Stomach (tissue), 9 donors: ENCODE results near the gene KBTBD4. TPM values are rescaled to one million over a fixed set of nuclear protein-coding genes. Genes with fewer than 3 reads are reported as not detected.
A peak's percentile ranks its signal among the peaks of the same experiment; 100 is the strongest.

Source experiments
- DNase-seq, 2 donors: peaks; one replicate each; pipeline versions ENCODE4 v3.0.0 to v3.0.0-alpha.2; 2013 to 2019
- H3K27ac ChIP-seq, 5 donors: fragments of 200-600 bp in 4 of 5; sonication (generic) in 4 of 5; one replicate each; pipeline ENCODE4 v1.5.1; 2013 to 2019; ENCODE audit warnings: mild to moderate bottlenecking in 1 of 5, moderate library complexity in 1 of 5
- H3K27me3 ChIP-seq, 3 donors: fragments of 200-600 bp; sonication (generic); one replicate each; pipeline ENCODE4 v1.5.1; 2017 to 2019; ENCODE audit warnings: mixed run types in 1 of 3
- H3K36me3 ChIP-seq, 4 donors: fragments of 200-600 bp; sonication (generic); 1 replicate in 3 of 4; 2 replicates in 1 of 4; pipeline ENCODE4 v1.5.1; 2016 to 2019
- H3K4me1 ChIP-seq, 4 donors: fragments of 200-600 bp; sonication (generic); one replicate each; pipeline ENCODE4 v1.5.1; 2016 to 2019
- H3K4me3 ChIP-seq, 4 donors: fragments of 200-600 bp; sonication (generic) in 3 of 4; one replicate each; pipeline ENCODE4 v1.5.1; 2016 to 2019; ENCODE audit warnings: mild to moderate bottlenecking in 1 of 4
- H3K9me3 ChIP-seq, 4 donors: fragments of 200-600 bp; sonication (generic); one replicate each; pipeline ENCODE4 v1.5.1; 2016 to 2019
- EP300 ChIP-seq: sonication (generic); formaldehyde crosslinking; IDR thresholded peaks from one replicate; pipeline ENCODE4 v1.6.1; 2017; ENCODE audit warnings: antibody characterized with exemption
- POLR2A ChIP-seq, 4 donors: fragments of 450-650 bp; IDR thresholded peaks; one replicate each; pipeline ENCODE4 v1.6.1; 2016; ENCODE audit warnings: antibody characterized with exemption in 4 of 4, control low read depth in 2 of 4, mild to moderate bottlenecking in 1 of 4, moderate library complexity in 1 of 4
- POLR2AphosphoS5 ChIP-seq, 3 donors: sonication (generic); formaldehyde crosslinking; IDR thresholded peaks; one replicate each; pipeline ENCODE4 v1.6.1; 2016; ENCODE audit warnings: antibody characterized with exemption in 3 of 3
- WGBS, 5 donors: extraction: QIAGEN DNeasy Blood & Tissue Kit in 3 of 5; methylation state at CpG; one replicate each; pipeline versions ENCODE4 v1.1.5 to v1.1.7; 2013 to 2018; 5-methylcytosine and 5-hydroxymethylcytosine counted together
- intact Hi-C: fragments of 100-400 bp; cut with DNase I; formaldehyde crosslinking; loops from one replicate; pipeline ENCODE4 v1.15.1; 2023; ENCODE audit warnings: low total_unique reads
- polyA plus RNA-seq, 3 donors: library from polyadenylated mRNA; stranded (reverse); fragments of 200-250 nt; gene quantifications; one replicate each; pipeline ENCODE4 v1.2.3, GENCODE V29; 2013
- total RNA-seq, 5 donors: library from RNA; depleted of rRNA; stranded (reverse); fragments of >200 nt; gene quantifications; one replicate each; pipeline versions ENCODE4 v1.1.0 to v1.2.3, GENCODE V29; 2014 to 2016
- TF ChIP-seq, protein P1 (sequence below), 7 experiments: fragments of 450-650 bp in 4 of 7; fragments of 200-600 bp in 3 of 7; sonication (generic) in 3 of 7; IDR thresholded peaks; one replicate each; pipeline ENCODE4 v1.5.1; 2016 to 2019; ENCODE audit warnings: antibody characterized with exemption in 7 of 7, control low read depth in 2 of 7, mild to moderate bottlenecking in 1 of 7
- donor health status: healthy with polysubstance abuse.
- donor health status: Bipolar disorder and iron deficiency.
- donor health status: healthy.

KBTBD4 gene
- total and polyA plus RNA-seq, 8 donors = 2.7 to 19.8 (median 11.5) TPM

GRCh38 chr11:47541070-47541469 lies 37.7 kb downstream of the KBTBD4 start:
- intact Hi-C loops = no loop called here
- peaks cover 0 to 4% (median 3%) of the 10 kb centered on the region in 4 donors for H3K36me3 ChIP-seq
- H3K27ac ChIP-seq = peak overlapping the region in 2 of 5 donors; percentile 31 to 63
- no peaks in the 10 kb centered on the region for H3K9me3 ChIP-seq
- TF ChIP-seq POLR2A (IDR thresholded peaks at IDR 0.05) = no peak
- no peak for TF ChIP-seq POLR2AphosphoS5 (IDR thresholded peaks at IDR 0.05)
- TF ChIP-seq EP300 = no peak
- TF ChIP-seq, protein P1, sequence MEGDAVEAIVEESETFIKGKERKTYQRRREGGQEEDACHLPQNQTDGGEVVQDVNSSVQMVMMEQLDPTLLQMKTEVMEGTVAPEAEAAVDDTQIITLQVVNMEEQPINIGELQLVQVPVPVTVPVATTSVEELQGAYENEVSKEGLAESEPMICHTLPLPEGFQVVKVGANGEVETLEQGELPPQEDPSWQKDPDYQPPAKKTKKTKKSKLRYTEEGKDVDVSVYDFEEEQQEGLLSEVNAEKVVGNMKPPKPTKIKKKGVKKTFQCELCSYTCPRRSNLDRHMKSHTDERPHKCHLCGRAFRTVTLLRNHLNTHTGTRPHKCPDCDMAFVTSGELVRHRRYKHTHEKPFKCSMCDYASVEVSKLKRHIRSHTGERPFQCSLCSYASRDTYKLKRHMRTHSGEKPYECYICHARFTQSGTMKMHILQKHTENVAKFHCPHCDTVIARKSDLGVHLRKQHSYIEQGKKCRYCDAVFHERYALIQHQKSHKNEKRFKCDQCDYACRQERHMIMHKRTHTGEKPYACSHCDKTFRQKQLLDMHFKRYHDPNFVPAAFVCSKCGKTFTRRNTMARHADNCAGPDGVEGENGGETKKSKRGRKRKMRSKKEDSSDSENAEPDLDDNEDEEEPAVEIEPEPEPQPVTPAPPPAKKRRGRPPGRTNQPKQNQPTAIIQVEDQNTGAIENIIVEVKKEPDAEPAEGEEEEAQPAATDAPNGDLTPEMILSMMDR (IDR thresholded peaks at IDR 0.05) = no peak
- no peaks in the 10 kb centered on the region for H3K27me3 ChIP-seq
- peaks cover 33 to 94% (median 67%) of the 10 kb centered on the region in 4 donors for H3K4me1 ChIP-seq
- DNase-seq = no peak
- no peak overlapping the region for H3K4me3 ChIP-seq
- 92 to 98% (median 93%) methylated on average over 2 of the region's 2 CpGs for WGBS, 5 donors

GRCh38 chr11:47539681-47540039 lies 39.1 kb downstream of the KBTBD4 start:
- Histone ChIP-seq H3K27ac (peak overlapping the region in 2 of 5 donors; percentile 55 to 63), H3K4me1 (peaks cover 33 to 96% (median 69%) of the 10 kb centered on the region in 4 donors)
- intact Hi-C loops = no loop called here

DNA sequence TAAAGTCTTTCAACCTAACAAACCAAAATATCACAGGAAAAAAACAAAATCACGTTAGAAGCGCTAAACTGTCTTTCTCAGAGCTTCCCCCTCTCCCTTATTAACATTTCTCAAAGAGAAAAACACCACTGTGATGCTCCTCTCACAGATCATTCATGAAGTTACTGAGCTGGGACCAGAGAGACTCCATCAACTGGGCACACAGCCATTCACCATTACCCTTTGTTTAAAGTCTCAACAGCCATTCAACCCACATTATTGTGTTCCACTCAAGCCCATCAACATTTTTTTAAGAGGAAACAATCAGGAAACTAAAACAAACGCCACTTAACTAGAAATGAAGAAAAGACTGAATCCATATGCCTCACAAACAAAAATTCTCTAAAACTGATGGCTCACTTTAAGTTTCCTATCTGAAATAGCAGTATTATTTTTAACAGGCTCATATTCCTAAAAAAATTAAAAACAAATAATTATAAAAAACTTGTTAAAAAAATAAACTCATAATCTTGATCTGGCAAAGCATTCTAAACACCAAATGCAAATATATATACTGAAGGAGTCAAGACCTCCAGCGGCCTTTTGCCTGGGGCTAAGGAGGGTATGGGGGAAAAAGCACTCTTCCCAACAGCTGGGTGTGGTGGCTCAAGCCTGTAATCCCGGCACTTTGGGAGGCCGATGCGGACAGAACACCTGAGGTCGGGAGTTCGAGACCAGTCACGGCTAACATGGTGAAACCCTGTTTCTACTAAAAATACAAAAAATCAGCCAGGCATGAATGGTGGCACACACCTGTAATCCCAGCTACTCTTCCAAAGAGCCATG lies 39.8 kb downstream of the KBTBD4 start:
- intact Hi-C loops = no loop called here
- peak overlapping the region in 2 of 5 donors; percentile 55 to 63 for H3K27ac ChIP-seq
- TF ChIP-seq POLR2AphosphoS5 (IDR thresholded peaks at IDR 0.05) = no peak
- TF ChIP-seq EP300 = no peak
- TF ChIP-seq, protein P1 (IDR thresholded peaks at IDR 0.05) = no peak
- TF ChIP-seq POLR2A (IDR thresholded peaks at IDR 0.05) = no peak
- H3K27me3 ChIP-seq = no peaks in the 10 kb centered on the region
- DNase-seq = peak in 1 of 2 donors; percentile 55
- peaks cover 0 to 14% (median 6%) of the 10 kb centered on the region in 4 donors for H3K36me3 ChIP-seq
- 52 to 64% (median 56%) methylated on average over 10 of the region's 10 CpGs for WGBS, 5 donors
- H3K4me3 ChIP-seq = no peak overlapping the region
- H3K9me3 ChIP-seq = no peaks in the 10 kb centered on the region
- H3K4me1 ChIP-seq = peaks cover 39 to 98% (median 69%) of the 10 kb centered on the region in 4 donors

More at GRCh38 chr11:47539681-47540039, 39.1 kb downstream of the KBTBD4 start:
- H3K9me3 ChIP-seq = no peaks in the 10 kb centered on the region
- H3K36me3 ChIP-seq = peaks cover 0 to 14% (median 6%) of the 10 kb centered on the region in 4 donors
- H3K4me3 ChIP-seq = no peak overlapping the region
- H3K27me3 ChIP-seq = no peaks in the 10 kb centered on the region
- DNase-seq = peak in 1 of 2 donors; percentile 47
- no peak for TF ChIP-seq EP300
- TF ChIP-seq, protein P1 (IDR thresholded peaks at IDR 0.05) = no peak
- TF ChIP-seq POLR2A (IDR thresholded peaks at IDR 0.05) = no peak
- TF ChIP-seq POLR2AphosphoS5 (IDR thresholded peaks at IDR 0.05) = no peak
- WGBS, 5 donors = 27 to 51% (median 37%) methylated on average over 2 of the region's 2 CpGs

DNA sequence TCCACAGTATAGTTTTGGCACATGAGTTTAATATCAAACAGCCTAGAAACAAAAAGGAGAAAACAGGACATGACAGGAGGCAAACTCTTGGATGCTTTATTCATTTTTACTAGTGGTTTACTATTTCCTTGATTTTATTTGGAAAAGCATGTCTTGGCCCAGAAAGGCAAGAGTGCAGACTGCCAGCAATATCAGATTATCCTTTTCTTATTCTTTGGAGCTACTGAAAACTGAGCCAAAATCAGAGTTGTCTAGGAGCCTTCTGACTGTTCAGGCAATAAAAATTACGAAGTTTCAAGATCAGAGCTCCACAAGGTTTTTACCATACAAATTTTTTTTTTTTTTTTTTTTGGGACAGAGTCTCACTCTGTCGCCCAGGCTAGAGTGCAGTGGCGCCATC lies 41.9 kb downstream of the KBTBD4 start:
- DNase-seq = no peak
- Histone ChIP-seq H3K9me3 (no peaks in the 10 kb centered on the region), H3K27ac (peak overlapping the region in 1 of 5 donors; percentile 10), H3K27me3 (no peaks in the 10 kb centered on the region), H3K4me3 (no peak overlapping the region), H3K36me3 (peaks cover 0 to 14% (median 6%) of the 10 kb centered on the region in 4 donors), H3K4me1 (peaks cover 51 to 98% (median 76%) of the 10 kb centered on the region in 4 donors)
- 53 to 86% (median 75%) methylated on average over 1 to 3 of the region's 3 CpGs for WGBS, 5 donors
- intact Hi-C loops = no loop called here
- no peak for TF ChIP-seq EP300
- TF ChIP-seq POLR2AphosphoS5 (IDR thresholded peaks at IDR 0.05) = no peak
- TF ChIP-seq, protein P1 (IDR thresholded peaks at IDR 0.05) = no peak
- TF ChIP-seq POLR2A (IDR thresholded peaks at IDR 0.05) = no peak
